ENCODE measurements around the gene G2E3.
"Not testable (repeated sequence)": the region's sequence is repeated elsewhere in the genome, so short reads cannot be mapped to it uniquely, and the experiment has no call there.

The G2E3 gene

DNA sequence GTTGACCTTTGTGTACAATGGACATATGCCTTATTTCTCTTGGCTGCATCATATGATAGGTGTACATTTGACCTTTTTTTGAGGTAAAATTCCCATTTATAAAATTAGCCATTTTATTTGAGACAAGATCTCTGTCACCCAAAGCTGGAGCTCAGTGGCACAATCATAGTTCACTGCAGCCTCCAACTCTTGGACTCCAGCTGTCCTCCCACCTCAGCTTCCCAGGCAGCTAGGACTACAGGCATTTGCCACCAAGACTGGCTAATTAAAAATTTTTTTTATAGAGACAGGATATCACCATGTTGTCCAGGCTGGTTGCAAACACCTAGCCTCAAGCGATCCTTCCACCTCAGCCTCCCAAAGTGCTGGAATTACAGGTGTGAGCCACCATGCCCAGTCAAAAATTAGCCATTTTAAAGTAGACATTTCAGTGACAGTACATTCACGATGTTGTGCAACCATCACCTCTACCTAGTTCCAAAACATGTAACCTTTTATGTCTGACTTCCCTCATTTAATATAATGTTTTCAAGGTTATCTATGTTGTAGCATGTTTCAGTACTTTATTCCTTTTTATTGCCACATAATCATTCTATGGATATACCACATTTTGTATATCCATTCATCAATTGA, 5.4 kb downstream of the G2E3 start:
- DNase-seq = no peak

DNA sequence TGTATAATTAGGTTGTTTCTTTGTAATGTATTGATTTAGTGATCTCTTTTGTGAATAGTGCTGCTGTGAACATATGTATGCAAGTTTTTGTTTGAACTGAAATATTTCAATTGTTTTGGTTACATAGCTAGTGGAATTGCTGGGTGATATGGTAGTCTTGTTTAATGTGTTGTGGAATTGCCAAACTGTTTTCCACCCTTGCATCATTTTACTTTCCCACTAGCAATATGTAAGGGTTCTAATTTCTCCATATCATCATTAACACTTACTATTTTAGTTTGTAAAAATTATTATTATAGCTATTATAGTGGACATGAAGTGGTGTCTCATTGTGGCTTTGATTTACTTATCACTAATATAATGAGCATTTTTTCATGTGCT, 5.9 kb downstream of the G2E3 start:
- DNase-seq = no peak

- DNase-seq = no peak
Observed at GRCh38 chr14:30569216-30569902, 10.4 kb downstream of the G2E3 start.

- DNase-seq = no peak
Observed at GRCh38 chr14:30569903-30570226, 10.9 kb downstream of the G2E3 start.

DNA sequence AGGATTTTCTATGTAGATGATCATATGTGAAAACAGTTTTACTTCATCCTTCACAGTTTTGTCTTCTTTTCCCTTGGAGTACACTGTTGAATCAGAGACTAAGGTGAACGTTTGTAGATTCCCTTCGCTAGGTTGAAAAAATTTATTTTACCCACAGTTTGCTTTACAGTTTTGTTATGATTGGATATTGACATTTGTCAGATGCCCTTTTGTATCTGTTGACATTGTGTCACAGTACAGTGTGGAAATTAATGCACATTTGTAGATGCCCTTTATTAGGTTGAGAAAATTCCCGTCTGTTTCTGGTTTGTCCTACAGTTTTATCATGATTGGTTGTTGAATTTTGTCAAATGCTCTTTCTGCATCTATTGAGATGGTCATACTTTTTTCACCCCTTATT, 13.3 kb downstream of the G2E3 start:
- DNase-seq = no peak

DNA sequence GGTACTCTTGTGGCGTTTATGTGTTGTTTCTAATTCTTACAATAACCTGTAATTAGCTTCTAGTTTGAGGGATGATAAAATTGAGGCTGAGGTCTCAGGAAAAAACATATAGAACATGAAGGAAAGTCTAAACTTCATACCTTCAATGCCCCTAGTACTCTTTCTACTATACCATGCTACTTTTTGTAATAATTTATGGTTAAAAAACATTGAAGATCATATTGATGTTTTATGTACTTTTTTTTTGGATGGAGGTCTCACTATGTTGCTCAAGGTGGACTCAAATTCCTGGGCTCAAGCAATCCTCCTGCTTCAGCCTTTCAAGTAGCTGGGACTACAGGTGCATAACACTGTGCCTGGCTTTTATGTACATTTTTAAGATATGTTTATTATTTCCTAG, 13.8 kb downstream of the G2E3 start:
- no peak for DNase-seq

- no peak for DNase-seq
Observed at GRCh38 chr14:30573226-30573814, 14.4 kb downstream of the G2E3 start.

- DNase-seq = no peak
Observed at GRCh38 chr14:30573966-30574365, 15.0 kb downstream of the G2E3 start.

DNA sequence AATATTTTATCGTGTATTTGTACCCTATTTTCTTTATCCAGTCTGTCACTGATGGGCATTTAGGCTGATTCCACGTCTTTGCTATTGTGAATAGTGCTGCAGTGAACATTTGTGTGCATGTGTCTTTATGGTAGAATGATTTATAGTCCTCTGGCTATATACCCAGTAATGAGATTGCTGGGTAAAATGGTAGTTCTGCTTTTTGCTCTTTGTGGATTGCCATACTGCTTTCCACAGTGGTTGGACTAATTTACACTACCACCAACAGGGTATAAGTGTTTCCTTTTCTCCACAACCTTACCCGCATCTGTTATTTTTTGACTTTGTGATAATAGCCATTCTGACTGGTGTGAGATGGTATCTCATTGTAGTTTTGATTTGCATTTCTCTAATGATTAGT, 15.8 kb downstream of the G2E3 start:
- DNase-seq = not testable (repeated sequence)

- DNase-seq = not testable (repeated sequence)
Observed at GRCh38 chr14:30576333-30576732, 17.4 kb downstream of the G2E3 start.

GRCh38 chr14:30580616-30581282, 21.8 kb downstream of the G2E3 start:
- DNase-seq = no peak

DNA sequence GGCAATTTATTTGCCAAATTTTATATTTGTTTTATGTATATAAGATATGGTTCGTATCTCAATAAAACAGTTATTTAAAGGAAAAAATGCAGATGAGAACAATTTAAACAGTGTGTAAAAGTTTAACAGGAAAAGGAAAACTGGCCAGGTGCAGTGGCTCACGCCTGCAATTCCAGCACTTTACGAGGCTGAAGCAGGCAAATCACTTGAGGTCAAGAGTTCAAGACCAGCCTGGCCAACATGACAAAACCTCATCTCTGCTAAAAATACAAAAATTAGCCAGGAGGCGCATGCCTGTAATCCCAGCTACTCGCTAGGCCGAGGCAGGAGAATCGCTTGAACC, 22.3 kb downstream of the G2E3 start:
- no peak for DNase-seq

- no peak for DNase-seq
Observed at GRCh38 chr14:30582376-30582775, 23.4 kb downstream of the G2E3 start.

GRCh38 chr14:30584058-30584630, 25.2 kb downstream of the G2E3 start:
- no peak for DNase-seq

DNA sequence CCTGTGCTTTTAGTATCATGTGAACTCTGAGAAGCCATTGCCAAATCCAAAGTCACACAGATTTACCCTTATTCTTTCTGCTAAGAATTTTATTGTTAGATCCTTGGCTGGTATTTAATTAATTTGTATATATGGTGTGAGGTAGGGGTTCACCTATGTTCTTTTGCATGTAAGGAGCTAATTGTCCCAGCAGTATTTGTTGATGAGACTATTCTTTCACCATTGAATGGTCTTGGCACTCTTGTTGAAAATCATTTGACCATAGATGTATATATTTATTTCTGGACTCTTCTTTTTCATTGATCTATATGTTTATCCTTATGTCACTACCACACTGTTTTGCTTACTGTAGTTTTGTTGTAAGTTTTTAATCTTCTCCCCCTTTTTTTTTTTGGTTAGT, 26.2 kb downstream of the G2E3 start:
- no peak for DNase-seq

DNA sequence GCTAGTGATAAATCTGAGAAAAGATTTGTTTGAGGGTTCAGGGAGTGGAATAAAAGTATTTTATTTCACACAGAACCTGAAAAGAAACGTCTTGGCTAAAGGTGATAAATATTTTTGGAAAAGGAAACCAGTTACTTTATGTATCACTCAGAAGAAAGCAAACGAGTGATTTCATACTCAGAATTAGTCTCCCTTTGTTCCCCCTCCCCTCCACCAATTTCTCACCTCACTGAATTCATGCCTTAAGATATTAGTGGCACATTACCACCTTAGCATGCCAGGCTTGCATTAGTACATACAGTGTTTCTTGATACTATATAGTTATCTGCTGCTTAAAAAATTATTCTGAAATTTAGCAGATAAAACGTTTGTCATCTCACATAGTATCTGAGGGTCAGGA, 28.2 kb downstream of the G2E3 start:
- DNase-seq = no peak

DNA sequence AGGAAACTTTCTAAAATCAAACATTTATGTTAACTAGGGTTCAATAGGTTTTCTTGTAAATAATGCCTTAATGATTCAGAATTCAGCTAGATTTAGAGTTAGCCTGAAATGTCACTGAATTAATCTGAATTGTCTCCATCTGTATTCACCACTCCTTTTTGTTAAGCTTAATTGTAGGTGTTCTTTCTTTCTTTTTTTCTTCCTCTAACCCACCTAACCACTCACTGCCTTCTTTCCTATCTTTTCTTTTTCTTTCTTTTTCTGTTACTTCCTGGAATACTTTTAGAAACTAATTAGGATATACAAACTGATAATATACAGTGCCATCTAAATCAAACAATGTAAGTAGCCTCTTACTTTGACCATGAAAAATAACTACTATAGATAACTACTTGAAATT, 29.9 kb downstream of the G2E3 start:
- no peak for DNase-seq

GRCh38 chr14:30596935-30597334, 38.0 kb downstream of the G2E3 start:
- DNase-seq = no peak

GRCh38 chr14:30597504-30597903, 38.5 kb downstream of the G2E3 start:
- DNase-seq = no peak

GRCh38 chr14:30600922-30601918, 42.3 kb downstream of the G2E3 start:
- no peak for DNase-seq

DNA sequence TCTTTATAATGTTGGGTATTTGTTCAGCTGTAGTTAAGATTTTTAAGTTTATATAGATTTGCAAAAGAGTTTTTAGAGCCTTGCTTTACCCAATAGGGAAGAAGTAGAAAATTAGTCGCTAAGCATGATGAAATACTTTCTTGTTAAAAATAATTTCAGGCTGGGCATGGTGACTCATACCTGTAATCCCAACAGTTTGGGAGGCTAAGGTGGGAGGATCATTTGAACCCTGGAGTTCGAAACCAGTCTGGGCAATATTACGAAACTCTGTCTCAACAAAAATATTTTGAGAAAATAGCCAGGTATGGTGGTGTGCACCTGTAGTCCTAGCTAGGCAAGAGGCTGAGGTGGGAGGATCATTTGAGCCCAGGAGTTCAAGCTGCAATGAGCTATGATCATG, 44.4 kb downstream of the G2E3 start:
- no peak for DNase-seq

DNA sequence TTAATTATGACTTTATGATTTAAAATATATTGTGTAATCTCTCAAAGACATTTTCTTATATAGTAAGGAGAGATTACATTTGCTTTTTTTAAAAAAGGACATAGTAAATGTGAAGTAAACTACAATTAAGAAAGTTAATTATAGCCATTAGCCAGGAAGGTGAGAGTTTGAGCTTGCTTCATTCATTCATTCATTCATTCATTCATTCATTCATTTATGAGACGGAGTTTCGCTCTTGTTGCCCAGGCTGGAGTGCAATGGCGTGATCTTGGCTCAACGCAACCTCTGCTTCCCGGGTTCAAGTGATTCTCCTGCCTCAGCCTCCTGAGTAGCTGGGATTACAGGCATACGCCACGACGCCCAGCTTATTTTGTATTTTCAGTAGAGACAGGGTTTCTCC, 45.7 kb downstream of the G2E3 start:
- not testable (repeated sequence) for DNase-seq
